RPMI8226 (cell line): ENCODE measurements around the gene NEO1.

Source experiments
- DNase-seq: peaks from one replicate; pipeline ENCODE4 v3.0.0-alpha.2; 2015

NEO1 gene

GRCh38 chr15:73318463-73319351, 266.4 kb downstream of the NEO1 start:
- no peak for DNase-seq

- DNase-seq, result no peak
These were observed 267.4 kb downstream of the NEO1 start for GRCh38 chr15:73319460-73320245.

GRCh38 chr15:73320619-73321180, 268.4 kb downstream of the NEO1 start:
- no peak for DNase-seq

- no peak for DNase-seq
These were observed 269.5 kb downstream of the NEO1 start for GRCh38 chr15:73321496-73322450.

GRCh38 chr15:73322665-73323373, 270.6 kb downstream of the NEO1 start:
- no peak for DNase-seq

GRCh38 chr15:73323374-73323955, 271.2 kb downstream of the NEO1 start:
- DNase-seq, result no peak

- DNase-seq, result no peak
These were observed 271.7 kb downstream of the NEO1 start for GRCh38 chr15:73323956-73324355.

- no peak for DNase-seq
These were observed 272.4 kb downstream of the NEO1 start for GRCh38 chr15:73324496-73325170.

GRCh38 chr15:73325191-73325861, 273.1 kb downstream of the NEO1 start:
- DNase-seq, result peak; percentile 15

GRCh38 chr15:73326157-73326556, 273.9 kb downstream of the NEO1 start:
- no peak for DNase-seq

- no peak for DNase-seq
These were observed 276.0 kb downstream of the NEO1 start for GRCh38 chr15:73328149-73328820.

GRCh38 chr15:73328981-73329380, 276.7 kb downstream of the NEO1 start:
- no peak for DNase-seq

- DNase-seq, result no peak
These were observed 277.4 kb downstream of the NEO1 start for GRCh38 chr15:73329501-73330200.

GRCh38 chr15:73330206-73331051, 278.2 kb downstream of the NEO1 start:
- DNase-seq, result no peak

- no peak for DNase-seq
These were observed 279.2 kb downstream of the NEO1 start for GRCh38 chr15:73331501-73331900.

GRCh38 chr15:73331991-73332925, 280.0 kb downstream of the NEO1 start:
- no peak for DNase-seq

- DNase-seq, result no peak
These were observed 280.7 kb downstream of the NEO1 start for GRCh38 chr15:73333001-73333400.
